CD4-positive, alpha-beta memory T cell (primary cell): Measurements from ENCODE around the gene SAMD4A. TPM values are rescaled to one million over a fixed set of nuclear protein-coding genes. Genes with fewer than 3 reads are reported as not detected.

ENCODE experiments used
- CTCF ChIA-PET: fragments of 350-600 bp; sonication (Branson Sonifier 250); formaldehyde crosslinking; loops from one replicate; lab custom pipeline; 2021; ENCODE audit warnings: inconsistent platforms; ENCODE audit not compliant: partially characterized antibody; lab: Charles Lee
- POLR2A ChIA-PET: fragments of 350-600 bp; sonication (Branson Sonifier 250); formaldehyde crosslinking; loops from one replicate; lab custom pipeline; 2021; ENCODE audit not compliant: partially characterized antibody; lab: Charles Lee
- DNase-seq, 5 donors: peaks; one replicate each; pipeline versions ENCODE4 v3.0.0 to v3.0.0-alpha.2; 2020 to 2022; ENCODE audit warnings: mixed read lengths in 1 of 5
- H3K27ac ChIP-seq: one replicate; pipeline ENCODE4 v1.7.0; 2013; ENCODE audit warnings: low read depth, low read length
- H3K27me3 ChIP-seq: 2 replicates; pipeline ENCODE4 v1.7.0; 2013; ENCODE audit warnings: mild to moderate bottlenecking, low read length, moderate library complexity; ENCODE audit not compliant: insufficient read depth
- H3K36me3 ChIP-seq: 2 replicates; pipeline ENCODE4 v1.7.0; 2013; ENCODE audit warnings: mild to moderate bottlenecking, low read length, moderate library complexity; ENCODE audit not compliant: insufficient read depth
- H3K4me1 ChIP-seq: 2 replicates; pipeline ENCODE4 v1.7.0; 2013; ENCODE audit warnings: mild to moderate bottlenecking, low read length, moderate library complexity; ENCODE audit not compliant: insufficient read depth
- H3K4me3 ChIP-seq, 2 donors: one replicate each; pipeline ENCODE4 v1.7.0; 2013; ENCODE audit warnings: low read length in 2 of 2, mild to moderate bottlenecking in 1 of 2
- H3K9me3 ChIP-seq, 2 donors: one replicate each; pipeline ENCODE4 v1.7.0; 2013; ENCODE audit warnings: low read length in 2 of 2, control low read depth in 1 of 2; ENCODE audit not compliant: control insufficient read depth in 1 of 2
- H3K27ac Mint-ChIP-seq, 7 donors: one replicate each; pipeline ENCODE4 v1.8.0; 2020 to 2021; ENCODE audit warnings: mixed read lengths in 7 of 7, mild to moderate bottlenecking in 6 of 7, inconsistent platforms in 3 of 7, moderate library complexity in 3 of 7
- H3K27me3 Mint-ChIP-seq, 2 donors: one replicate each; pipeline ENCODE4 v1.8.0; 2020 to 2021; ENCODE audit warnings: mixed read lengths in 2 of 2
- H3K36me3 Mint-ChIP-seq, 2 donors: one replicate each; pipeline ENCODE4 v1.8.0; 2020 to 2021; ENCODE audit warnings: mixed read lengths in 2 of 2, inconsistent platforms in 1 of 2, mild to moderate bottlenecking in 1 of 2
- H3K4me1 Mint-ChIP-seq, 4 donors: one replicate each; pipeline ENCODE4 v1.8.0; 2020 to 2021; ENCODE audit warnings: mixed read lengths in 4 of 4, mild to moderate bottlenecking in 1 of 4
- H3K4me3 Mint-ChIP-seq, 8 donors: one replicate each; pipeline ENCODE4 v1.8.0; 2020 to 2021; ENCODE audit warnings: mixed read lengths in 8 of 8, mild to moderate bottlenecking in 7 of 8, moderate library complexity in 6 of 8, inconsistent platforms in 3 of 8
- H3K9me3 Mint-ChIP-seq, 8 donors: one replicate each; pipeline ENCODE4 v1.8.0; 2020 to 2021; ENCODE audit warnings: mixed read lengths in 8 of 8, mild to moderate bottlenecking in 5 of 8, inconsistent platforms in 3 of 8, moderate library complexity in 1 of 8
- intact Hi-C: fragments of 100-400 bp; cut with micrococcal nuclease; formaldehyde crosslinking; loops from one replicate; pipeline ENCODE4 v1.15.1; 2023
- polyA plus RNA-seq, 2 donors: library from polyadenylated mRNA; unstranded; fragments of 300-500 nt; fragmentation: Illumina TruSeq; gene quantifications; one replicate each; pipeline ENCODE4 v1.2.3, GENCODE V29; 2021
- total RNA-seq, 2 experiments: library from RNA; stranded (reverse); gene quantifications; one replicate each; pipeline ENCODE4 v1.2.3, GENCODE V29; 2021

The SAMD4A gene
- total and polyA plus RNA-seq, 4 experiments from 2014 or later, result 0.72 to 1.4 (median 0.93) TPM; not detected in 1

DNA sequence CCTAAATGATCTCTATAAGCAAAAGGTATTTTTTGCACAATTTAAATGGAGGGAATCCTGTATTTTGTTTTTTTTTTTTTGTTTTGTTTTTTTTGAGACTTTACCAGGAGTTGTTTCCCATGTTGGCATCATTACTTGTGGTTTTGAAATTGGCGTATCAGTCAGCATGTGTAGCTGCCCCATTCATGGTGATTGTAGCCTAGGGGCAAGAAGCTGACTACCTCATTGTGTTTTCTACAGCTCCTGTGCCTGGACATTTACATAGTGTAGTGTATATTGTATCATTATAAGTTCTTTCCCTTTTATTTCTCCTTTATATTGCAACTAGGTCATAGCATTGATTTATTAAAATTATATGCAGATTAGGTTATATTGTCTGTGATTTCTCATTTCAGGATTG, 24.5 kb downstream of the SAMD4A start:
- Mint-ChIP-seq H3K27ac (no peak overlapping the region), H3K27me3 (peaks cover 0 to 14% of the 10 kb centered on the region in 2 donors), H3K36me3 (no peaks in the 10 kb centered on the region), H3K9me3 (peaks cover 0 to 2% (median 0%) of the 10 kb centered on the region in 8 donors), H3K4me3 (no peak overlapping the region), H3K4me1 (peaks cover 0 to 8% (median 3%) of the 10 kb centered on the region in 4 donors)
- ChIA-PET POLR2A (interaction anchor here (0.6 kb wide), 1 partner anchor 59 kb away, joined by 3 read pairs; no protein-coding TSS in a partner anchor), CTCF (interaction anchor here (0.9 kb wide), 1 partner anchor 9 kb away, joined by 3 read pairs; no protein-coding TSS in a partner anchor)
- H3K36me3 ChIP-seq, result no peaks in the 10 kb centered on the region
- no peaks in the 10 kb centered on the region for H3K27me3 ChIP-seq
- no peaks in the 10 kb centered on the region for H3K9me3 ChIP-seq
- H3K4me3 ChIP-seq, result no peak overlapping the region
- no peak for DNase-seq
- intact Hi-C loops, result no loop called here
- H3K27ac ChIP-seq, result no peak overlapping the region
- H3K4me1 ChIP-seq, result peaks cover 4% of the 10 kb centered on the region

DNA sequence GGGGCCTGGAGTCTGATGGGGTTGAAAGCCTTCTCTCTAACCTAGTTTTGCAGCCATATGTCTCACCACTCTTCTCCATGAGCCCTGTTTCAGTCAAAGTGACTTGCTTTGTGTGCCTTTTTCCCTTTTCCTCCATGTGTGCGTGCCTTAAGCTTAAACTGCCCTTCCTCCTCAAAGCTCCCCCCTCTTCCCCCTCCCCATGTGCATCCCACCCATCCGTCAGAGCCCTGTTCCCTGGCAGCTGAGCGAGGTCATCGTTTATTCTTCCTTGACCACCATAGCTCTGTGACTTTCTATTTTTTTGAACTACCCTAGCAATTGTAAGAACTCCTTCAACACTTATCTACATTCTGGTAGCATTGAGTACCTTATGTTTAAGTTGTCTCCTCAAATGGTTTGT, 24.9 kb downstream of the SAMD4A start:
- Mint-ChIP-seq H3K4me1 (peaks cover 0 to 8% (median 3%) of the 10 kb centered on the region in 4 donors), H3K27me3 (peaks cover 0 to 13% of the 10 kb centered on the region in 2 donors), H3K4me3 (no peak overlapping the region), H3K9me3 (peaks cover 0 to under 1% (median 0%) of the 10 kb centered on the region in 8 donors), H3K27ac (no peak overlapping the region), H3K36me3 (no peaks in the 10 kb centered on the region)
- no peak overlapping the region for H3K4me3 ChIP-seq
- CTCF ChIA-PET, result interaction anchor here (0.9 kb wide), 1 partner anchor 9 kb away, joined by 3 read pairs; no protein-coding TSS in a partner anchor
- no peak for DNase-seq
- intact Hi-C loops, result no loop called here
- no peaks in the 10 kb centered on the region for H3K36me3 ChIP-seq
- POLR2A ChIA-PET, result interaction anchor here (0.6 kb wide), 1 partner anchor 59 kb away, joined by 3 read pairs; no protein-coding TSS in a partner anchor
- H3K27ac ChIP-seq, result no peak overlapping the region
- no peaks in the 10 kb centered on the region for H3K27me3 ChIP-seq
- H3K4me1 ChIP-seq, result peaks cover 4% of the 10 kb centered on the region
- H3K9me3 ChIP-seq, result no peaks in the 10 kb centered on the region

DNA sequence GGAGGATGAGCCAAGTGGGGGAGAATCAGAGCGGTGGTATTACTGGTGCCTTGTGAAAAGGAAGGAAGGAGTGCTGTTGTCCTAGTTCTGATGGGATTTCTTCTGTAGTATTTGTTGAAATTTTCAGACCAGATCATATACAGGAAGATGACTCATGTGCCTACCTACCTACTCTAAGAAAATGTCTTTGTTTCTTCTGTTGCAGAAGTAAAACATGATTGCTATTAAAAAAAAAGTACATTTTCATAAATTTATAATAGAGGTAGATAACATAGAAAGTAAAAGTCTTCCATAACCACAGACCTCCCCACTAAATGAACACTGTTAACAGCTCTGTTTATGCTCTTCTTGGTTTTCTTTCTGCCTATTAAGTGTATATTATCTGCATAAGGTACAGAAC, 26.9 kb downstream of the SAMD4A start:
- H3K36me3 Mint-ChIP-seq, result no peaks in the 10 kb centered on the region
- Histone ChIP-seq H3K27me3 (no peaks in the 10 kb centered on the region), H3K9me3 (no peaks in the 10 kb centered on the region), H3K27ac (no peak overlapping the region), H3K4me3 (no peak overlapping the region), H3K4me1 (peaks cover 4% of the 10 kb centered on the region), H3K36me3 (no peaks in the 10 kb centered on the region)
- intact Hi-C loops, result no loop called here
- ChIA-PET CTCF (interaction anchor here (0.8 kb wide), 1 partner anchor 27 kb away, joined by 3 read pairs; the partner anchor contains the start of gene SAMD4A), POLR2A (no interaction called here)
- no peak overlapping the region for H3K4me3 Mint-ChIP-seq
- H3K27ac Mint-ChIP-seq, result no peak overlapping the region
- H3K4me1 Mint-ChIP-seq, result peaks cover 0 to 8% (median 3%) of the 10 kb centered on the region in 4 donors
- H3K27me3 Mint-ChIP-seq, result peaks cover 0 to 15% of the 10 kb centered on the region in 2 donors
- no peaks in the 10 kb centered on the region for H3K9me3 Mint-ChIP-seq
- no peak for DNase-seq

DNA sequence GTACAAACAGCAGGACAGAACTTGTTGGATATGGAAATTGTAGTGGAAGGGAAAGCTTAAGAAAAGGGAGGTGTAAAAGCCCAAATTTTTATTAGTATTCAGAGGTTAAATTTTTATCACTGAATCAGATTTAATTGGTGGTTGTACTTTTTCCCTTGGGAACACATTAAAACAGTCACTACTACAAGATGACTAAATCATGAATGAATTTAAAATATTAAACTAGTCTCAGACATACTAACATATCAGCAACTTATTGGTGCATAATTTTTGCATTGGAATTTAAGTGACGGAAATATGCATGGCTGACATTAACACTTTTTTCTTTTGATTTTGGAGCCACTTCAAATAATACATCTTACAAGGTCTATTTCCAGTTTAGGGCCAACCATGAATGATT, 27.6 kb downstream of the SAMD4A start:
- no peak overlapping the region for H3K27ac Mint-ChIP-seq
- Histone ChIP-seq H3K9me3 (no peaks in the 10 kb centered on the region), H3K36me3 (no peaks in the 10 kb centered on the region), H3K27me3 (no peaks in the 10 kb centered on the region), H3K4me3 (no peak overlapping the region), H3K27ac (no peak overlapping the region), H3K4me1 (peaks cover 4% of the 10 kb centered on the region)
- ChIA-PET CTCF (interaction anchor here (0.8 kb wide), 1 partner anchor 27 kb away, joined by 3 read pairs; the partner anchor contains the start of gene SAMD4A), POLR2A (no interaction called here)
- intact Hi-C loops, result no loop called here
- H3K4me1 Mint-ChIP-seq, result peaks cover 0 to 8% (median 3%) of the 10 kb centered on the region in 4 donors
- no peak for DNase-seq
- no peak overlapping the region for H3K4me3 Mint-ChIP-seq
- H3K36me3 Mint-ChIP-seq, result no peaks in the 10 kb centered on the region
- H3K9me3 Mint-ChIP-seq, result no peaks in the 10 kb centered on the region
- peaks cover 0 to 15% of the 10 kb centered on the region in 2 donors for H3K27me3 Mint-ChIP-seq

GRCh38 chr14:54597795-54598443, 31.0 kb downstream of the SAMD4A start:
- Histone ChIP-seq H3K36me3 (no peaks in the 10 kb centered on the region), H3K4me3 (no peak overlapping the region), H3K27me3 (no peaks in the 10 kb centered on the region), H3K4me1 (peaks cover 4% of the 10 kb centered on the region), H3K9me3 (no peaks in the 10 kb centered on the region), H3K27ac (no peak overlapping the region)
- ChIA-PET POLR2A (no interaction called here), CTCF (interaction anchor here (1.3 kb wide), 1 partner anchor 175 kb away, joined by 3 read pairs; no protein-coding TSS in a partner anchor)
- peaks cover 0 to 8% (median 3%) of the 10 kb centered on the region in 4 donors for H3K4me1 Mint-ChIP-seq
- no peak for DNase-seq
- H3K27me3 Mint-ChIP-seq, result peaks cover 0 to 6% of the 10 kb centered on the region in 2 donors
- no peak overlapping the region for H3K4me3 Mint-ChIP-seq
- H3K27ac Mint-ChIP-seq, result no peak overlapping the region
- no peaks in the 10 kb centered on the region for H3K9me3 Mint-ChIP-seq
- intact Hi-C loops, result no loop called here
- H3K36me3 Mint-ChIP-seq, result peaks cover 0 to 4% of the 10 kb centered on the region in 2 donors

DNA sequence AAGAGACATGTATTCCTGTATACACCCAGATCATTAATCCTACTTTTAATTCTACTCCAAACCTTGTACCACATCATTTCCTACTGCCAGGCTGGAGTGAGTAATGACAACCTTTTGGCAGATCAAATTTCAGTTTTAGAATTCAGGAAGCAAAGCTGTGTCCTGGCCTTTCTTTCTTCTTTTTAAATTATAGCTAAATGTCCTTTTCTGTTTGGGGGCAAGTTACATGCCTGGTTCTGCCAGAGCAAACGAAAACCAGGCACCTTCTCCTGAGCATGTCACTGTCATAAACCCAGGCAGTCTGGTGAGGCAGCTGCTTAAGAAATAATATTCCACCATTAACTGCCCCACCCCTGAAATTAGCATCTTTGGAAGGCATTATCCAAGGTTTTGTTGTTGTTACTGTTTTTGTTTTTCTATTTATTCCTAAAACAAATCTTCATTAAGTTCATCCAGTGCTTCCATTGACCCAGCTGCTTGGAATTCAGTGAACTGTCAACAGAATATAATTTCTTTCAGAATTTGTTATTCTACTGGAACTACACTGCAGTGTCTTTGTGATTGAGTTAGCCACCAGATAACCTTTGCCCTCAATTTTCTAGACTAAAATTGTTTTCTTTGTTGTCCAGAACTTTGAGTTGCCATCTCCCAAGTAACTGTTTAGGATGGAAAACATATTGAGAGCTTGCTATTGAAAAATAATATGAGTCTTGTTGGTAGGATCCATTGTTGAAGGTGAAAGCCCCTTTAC, 33.2 kb downstream of the SAMD4A start:
- no peaks in the 10 kb centered on the region for H3K9me3 ChIP-seq
- intact Hi-C loops, result no loop called here
- no peaks in the 10 kb centered on the region for H3K4me1 ChIP-seq
- Mint-ChIP-seq H3K36me3 (peaks cover 0 to 4% of the 10 kb centered on the region in 2 donors), H3K9me3 (no peaks in the 10 kb centered on the region), H3K27ac (no peak overlapping the region), H3K4me1 (no peaks in the 10 kb centered on the region), H3K4me3 (no peak overlapping the region), H3K27me3 (peaks cover 0 to 3% of the 10 kb centered on the region in 2 donors)
- no peaks in the 10 kb centered on the region for H3K27me3 ChIP-seq
- POLR2A ChIA-PET, result no interaction called here
- DNase-seq, result no peak
- H3K27ac ChIP-seq, result no peak overlapping the region
- no peaks in the 10 kb centered on the region for H3K36me3 ChIP-seq
- CTCF ChIA-PET, result interaction anchor here (0.9 kb wide), 1 partner anchor 8 kb away, joined by 3 read pairs; no protein-coding TSS in a partner anchor
- no peak overlapping the region for H3K4me3 ChIP-seq

DNA sequence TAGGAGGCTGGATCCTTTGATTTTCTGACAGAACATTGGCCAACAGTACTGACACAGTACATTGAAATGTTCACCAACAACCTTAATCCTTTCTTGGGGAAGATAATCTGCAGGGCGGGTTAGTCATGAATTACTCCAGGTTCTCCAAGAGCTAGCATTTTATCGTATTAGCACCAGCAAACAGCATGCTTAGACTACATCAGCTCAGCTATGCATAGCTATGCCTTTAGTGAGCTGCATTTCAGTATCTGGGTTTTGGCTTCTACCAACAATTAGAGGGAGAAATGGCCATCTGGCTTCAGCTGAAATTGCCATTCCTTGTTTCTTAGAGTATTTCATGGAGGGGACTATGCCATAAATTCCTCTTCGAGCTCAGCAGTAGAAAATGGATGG, 33.8 kb downstream of the SAMD4A start:
- CTCF ChIA-PET, result interaction anchor here (0.9 kb wide), 1 partner anchor 9 kb away, joined by 3 read pairs; no protein-coding TSS in a partner anchor
- DNase-seq, result no peak

More for the DNA sequence above, 33.8 kb downstream of the SAMD4A start:
- peaks cover 0 to 3% of the 10 kb centered on the region in 2 donors for H3K27me3 Mint-ChIP-seq
- no peak overlapping the region for H3K27ac Mint-ChIP-seq
- H3K4me1 ChIP-seq, result no peaks in the 10 kb centered on the region
- H3K4me3 Mint-ChIP-seq, result no peak overlapping the region
- H3K36me3 ChIP-seq, result no peaks in the 10 kb centered on the region
- no peak overlapping the region for H3K4me3 ChIP-seq
- intact Hi-C loops, result no loop called here
- POLR2A ChIA-PET, result no interaction called here
- peaks cover 0 to 4% of the 10 kb centered on the region in 2 donors for H3K36me3 Mint-ChIP-seq
- no peaks in the 10 kb centered on the region for H3K27me3 ChIP-seq
- H3K27ac ChIP-seq, result no peak overlapping the region
- H3K9me3 ChIP-seq, result no peaks in the 10 kb centered on the region
- H3K9me3 Mint-ChIP-seq, result no peaks in the 10 kb centered on the region
- no peaks in the 10 kb centered on the region for H3K4me1 Mint-ChIP-seq
